ENCODE measurements around the gene MAP3K14. TPM values are rescaled to one million over a fixed set of nuclear protein-coding genes. Genes with fewer than 3 reads are reported as not detected.
A peak's percentile ranks its signal among the peaks of the same experiment; 100 is the strongest.

MAP3K14 gene
- total and polyA plus RNA-seq, 8 donors = 6.1 to 16.4 (median 8.1) TPM

DNA sequence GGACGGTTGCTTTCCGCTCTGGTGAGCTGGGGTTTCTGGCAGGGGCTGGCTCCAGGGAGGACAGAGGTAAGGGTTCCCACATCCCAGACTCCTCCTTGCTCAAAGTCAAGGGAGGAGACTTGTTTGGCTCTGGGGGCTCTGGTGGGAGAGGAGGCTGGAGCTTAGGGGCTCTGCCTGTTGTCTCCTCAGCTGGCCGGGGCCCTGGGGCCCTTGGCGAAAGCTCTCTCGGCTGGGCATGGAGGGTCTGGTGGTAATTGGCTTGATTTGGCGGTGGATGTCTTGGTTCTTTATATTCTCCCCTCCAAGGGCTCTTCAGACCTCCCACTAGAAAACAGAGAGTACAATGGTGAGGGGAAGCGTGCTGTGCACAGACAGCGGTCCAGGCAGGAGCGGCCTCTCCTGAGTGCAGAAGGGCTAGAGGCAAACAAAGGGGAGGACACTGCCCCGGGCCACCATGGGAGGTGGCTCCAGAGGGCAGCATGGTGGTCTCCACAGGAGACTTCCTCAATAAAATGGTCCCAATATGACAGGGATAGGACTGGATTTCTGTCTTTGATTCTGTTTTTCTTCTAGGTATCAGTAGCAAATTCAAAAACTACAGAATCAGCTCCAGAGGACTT lies 49.3 kb downstream of the MAP3K14 start:
- H3K27me3 ChIP-seq = no peaks in the 10 kb centered on the region
- intact Hi-C loops (cut with DNase I) = no loop called here
- H3K4me1 ChIP-seq = peaks cover 0 to 2% (median 0%) of the 10 kb centered on the region in 3 donors
- ATAC-seq = no peak
- no peaks in the 10 kb centered on the region for H3K9me3 ChIP-seq
- no peak for FAIRE-seq
- no peak overlapping the region for H3K27ac ChIP-seq
- 92 to 94% methylated on average over 10 of the region's 10 CpGs for WGBS, 2 donors
- peaks cover 0 to 80% (median 28%) of the 10 kb centered on the region in 3 donors for H3K36me3 ChIP-seq
- TF ChIP-seq, protein P1, sequence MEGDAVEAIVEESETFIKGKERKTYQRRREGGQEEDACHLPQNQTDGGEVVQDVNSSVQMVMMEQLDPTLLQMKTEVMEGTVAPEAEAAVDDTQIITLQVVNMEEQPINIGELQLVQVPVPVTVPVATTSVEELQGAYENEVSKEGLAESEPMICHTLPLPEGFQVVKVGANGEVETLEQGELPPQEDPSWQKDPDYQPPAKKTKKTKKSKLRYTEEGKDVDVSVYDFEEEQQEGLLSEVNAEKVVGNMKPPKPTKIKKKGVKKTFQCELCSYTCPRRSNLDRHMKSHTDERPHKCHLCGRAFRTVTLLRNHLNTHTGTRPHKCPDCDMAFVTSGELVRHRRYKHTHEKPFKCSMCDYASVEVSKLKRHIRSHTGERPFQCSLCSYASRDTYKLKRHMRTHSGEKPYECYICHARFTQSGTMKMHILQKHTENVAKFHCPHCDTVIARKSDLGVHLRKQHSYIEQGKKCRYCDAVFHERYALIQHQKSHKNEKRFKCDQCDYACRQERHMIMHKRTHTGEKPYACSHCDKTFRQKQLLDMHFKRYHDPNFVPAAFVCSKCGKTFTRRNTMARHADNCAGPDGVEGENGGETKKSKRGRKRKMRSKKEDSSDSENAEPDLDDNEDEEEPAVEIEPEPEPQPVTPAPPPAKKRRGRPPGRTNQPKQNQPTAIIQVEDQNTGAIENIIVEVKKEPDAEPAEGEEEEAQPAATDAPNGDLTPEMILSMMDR (IDR thresholded peaks at IDR 0.05) = no peak
- no peak for DNase-seq
- no peak overlapping the region for H3K4me3 ChIP-seq

DNA sequence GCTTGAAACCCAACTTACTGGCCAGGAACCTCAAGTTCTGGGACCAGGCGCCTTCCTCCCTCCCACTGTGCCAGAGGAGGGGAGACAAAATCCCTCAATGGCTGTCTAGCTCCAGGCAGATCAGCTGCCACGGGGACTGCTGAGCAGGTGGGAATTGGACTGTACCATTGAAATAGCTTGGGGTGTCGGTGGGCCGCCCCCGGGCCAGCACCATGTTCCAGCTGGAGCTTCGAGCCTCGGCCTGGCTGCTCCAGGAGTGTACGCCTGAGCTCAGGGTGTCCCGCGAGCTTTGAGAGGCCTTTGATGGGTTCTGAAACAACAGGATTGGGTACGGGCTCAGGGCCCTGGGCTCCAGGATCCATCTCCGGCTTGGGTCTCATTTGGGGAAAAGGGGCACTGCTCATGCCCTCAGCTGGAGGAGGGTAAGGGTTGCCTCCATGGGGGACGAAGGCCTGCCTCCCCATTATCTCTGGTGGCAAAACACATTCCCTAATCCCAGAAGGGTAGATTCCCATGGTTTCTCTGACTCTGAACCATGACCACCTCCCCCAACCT lies 50.4 kb downstream of the MAP3K14 start:
- FAIRE-seq (no peak), DNase-seq (no peak), ATAC-seq (no peak)
- intact Hi-C loops (cut with DNase I) = no loop called here
- H3K9me3 ChIP-seq = no peaks in the 10 kb centered on the region
- peaks cover 0 to 5% (median 0%) of the 10 kb centered on the region in 3 donors for H3K4me1 ChIP-seq
- H3K36me3 ChIP-seq = peaks cover 0 to 72% (median 27%) of the 10 kb centered on the region in 3 donors
- WGBS, 2 donors = 94 to 99% methylated on average over 13 of the region's 13 CpGs
- H3K27me3 ChIP-seq = no peaks in the 10 kb centered on the region
- no peak overlapping the region for H3K27ac ChIP-seq
- TF ChIP-seq, protein P1 (IDR thresholded peaks at IDR 0.05) = no peak
- H3K4me3 ChIP-seq = no peak overlapping the region

DNA sequence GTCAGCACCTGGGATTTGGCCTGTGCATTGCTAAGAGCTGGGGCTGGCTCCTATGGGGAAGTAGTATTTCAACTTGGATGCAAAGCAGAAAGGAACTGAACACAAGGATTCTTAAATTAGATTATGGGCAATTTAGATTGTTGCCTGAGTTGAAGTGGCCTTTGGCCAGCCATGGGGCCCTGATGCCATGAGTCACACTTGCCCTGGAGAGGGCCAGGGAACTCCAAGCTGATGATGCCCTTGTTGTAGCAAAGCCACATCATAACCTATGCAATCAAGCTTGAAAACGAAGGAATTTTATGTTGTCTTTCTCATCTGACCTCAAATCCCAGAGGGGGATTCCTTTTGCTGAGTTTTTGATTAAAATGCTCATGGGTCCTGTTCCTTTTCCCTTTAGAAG lies 51.0 kb downstream of the MAP3K14 start:
- DNase-seq = no peak
- H3K36me3 ChIP-seq = peaks cover 0 to 66% (median 24%) of the 10 kb centered on the region in 3 donors
- ATAC-seq = no peak
- no peaks in the 10 kb centered on the region for H3K9me3 ChIP-seq
- intact Hi-C loops (cut with DNase I) = no loop called here
- TF ChIP-seq, protein P1 (IDR thresholded peaks at IDR 0.05) = no peak
- peaks cover 0 to 5% (median 0%) of the 10 kb centered on the region in 3 donors for H3K4me1 ChIP-seq
- no peaks in the 10 kb centered on the region for H3K27me3 ChIP-seq
- WGBS, 2 donors = 68 to 81% methylated on average over 1 of the region's 1 CpG
- no peak overlapping the region for H3K4me3 ChIP-seq
- no peak overlapping the region for H3K27ac ChIP-seq
- no peak for FAIRE-seq

DNA sequence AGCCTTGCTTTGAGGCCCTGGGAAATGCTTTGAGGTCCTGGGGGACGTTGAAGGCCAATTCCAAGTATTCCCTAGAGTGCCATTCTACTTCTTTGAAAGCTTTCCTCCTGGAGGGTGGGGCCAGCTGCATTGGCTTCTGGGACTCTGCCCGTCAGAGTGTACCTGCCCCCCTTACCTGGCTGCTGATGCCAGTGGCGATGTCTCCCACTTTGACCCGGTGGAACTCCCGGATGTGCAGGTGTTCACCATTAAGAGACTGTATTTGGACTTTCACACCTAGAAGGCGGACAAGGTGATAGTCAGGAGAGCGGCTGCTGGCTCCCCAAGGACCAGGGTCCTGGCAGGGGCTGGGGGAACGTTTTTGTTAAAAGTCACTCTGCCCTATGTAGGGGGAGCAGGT lies 51.8 kb downstream of the MAP3K14 start:
- Histone ChIP-seq H3K27ac (no peak overlapping the region), H3K4me3 (no peak overlapping the region), H3K4me1 (peaks cover 0 to 5% (median 0%) of the 10 kb centered on the region in 3 donors), H3K36me3 (peaks cover 0 to 58% (median 17%) of the 10 kb centered on the region in 3 donors), H3K27me3 (no peaks in the 10 kb centered on the region), H3K9me3 (no peaks in the 10 kb centered on the region)
- TF ChIP-seq, protein P1 (IDR thresholded peaks at IDR 0.05) = no peak
- 83 to 84% methylated on average over 8 of the region's 8 CpGs for WGBS, 2 donors
- DNase-seq (no peak), ATAC-seq (no peak), FAIRE-seq (no peak)
- intact Hi-C loops (cut with DNase I) = no loop called here

DNA sequence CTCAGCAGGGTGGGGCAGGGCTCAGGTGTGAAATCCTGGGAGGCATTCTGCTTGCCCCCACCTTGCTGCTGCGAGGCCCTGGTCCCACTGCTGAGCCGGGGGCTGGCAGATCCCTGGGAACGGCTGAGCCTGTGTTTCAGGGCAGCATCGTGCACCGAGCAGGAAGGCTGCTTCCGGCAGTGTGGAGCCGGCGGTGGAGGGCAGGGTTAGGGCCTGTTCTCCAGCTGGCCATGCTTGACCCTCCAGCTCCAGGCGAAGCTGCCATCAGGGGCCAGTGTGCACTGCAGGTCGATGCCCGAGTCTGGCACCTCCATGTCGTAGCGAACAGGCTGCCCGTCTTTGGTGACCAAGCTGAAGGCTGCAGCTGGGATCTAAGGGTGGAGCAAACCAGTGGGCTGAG lies 52.4 kb downstream of the MAP3K14 start:
- Histone ChIP-seq H3K36me3 (peaks cover 0 to 52% (median 15%) of the 10 kb centered on the region in 3 donors), H3K4me1 (peaks cover 0 to 5% (median 0%) of the 10 kb centered on the region in 3 donors), H3K27ac (no peak overlapping the region), H3K4me3 (no peak overlapping the region), H3K27me3 (no peaks in the 10 kb centered on the region), H3K9me3 (no peaks in the 10 kb centered on the region)
- 93 to 94% methylated on average over 14 of the region's 14 CpGs for WGBS, 2 donors
- no peak for FAIRE-seq
- no peak for ATAC-seq
- DNase-seq = peak in 1 of 6 donors; percentile 62
- TF ChIP-seq, protein P1 (IDR thresholded peaks at IDR 0.05) = no peak
- intact Hi-C loops (cut with DNase I) = no loop called here
